B cell (primary cell): ENCODE results near the gene RNASET2. TPM values are rescaled to one million over a fixed set of nuclear protein-coding genes. Genes with fewer than 3 reads are reported as not detected.

ENCODE experiments used
- ATAC-seq: fragments of 200-7000 bp; cut with Tn5 transposase; one replicate; pipeline ENCODE4 v1.10.0; 2021; ENCODE audit warnings: low read depth, mild to moderate bottlenecking, moderate number of reproducible peaks, moderate library complexity
- CTCF ChIA-PET: fragments of 350-600 bp; sonication (Branson Sonifier 250); formaldehyde crosslinking; loops from one replicate; lab custom pipeline; 2021; ENCODE audit warnings: antibody characterized with exemption, inconsistent platforms; lab: Charles Lee
- POLR2A ChIA-PET: fragments of 350-600 bp; sonication (Branson Sonifier 250); formaldehyde crosslinking; loops from one replicate; lab custom pipeline; 2021; ENCODE audit warnings: antibody characterized with exemption; lab: Charles Lee
- DNase-seq: peaks from one replicate; pipeline ENCODE4 v3.0.0; 2013
- H2AFZ ChIP-seq: 2 replicates; pipeline ENCODE4 v1.6.1; 2012; ENCODE audit warnings: mild to moderate bottlenecking, low read depth, low read length; ENCODE audit not compliant: insufficient read depth, poor library complexity, severe bottlenecking
- H3K27ac ChIP-seq, 2 donors: 1 replicate in 1 of 2; 2 replicates in 1 of 2; pipeline ENCODE4 v1.5.1; 2012 to 2013; ENCODE audit warnings: low read length in 2 of 2, mild to moderate bottlenecking in 2 of 2, moderate library complexity in 1 of 2
- H3K27me3 ChIP-seq, 4 experiments: fragments of 200-600 bp in 1 of 4; sonication (generic) in 1 of 4; replicated peaks in 1 of 4; 1 replicate in 2 of 4; 2 replicates in 2 of 4; pipeline versions ENCODE4 v1.6.1 to v1.7.0; 2013 to 2016; ENCODE audit warnings: low read length in 3 of 4, mild to moderate bottlenecking in 2 of 4, mixed read lengths in 1 of 4, moderate library complexity in 1 of 4; ENCODE audit not compliant: insufficient read depth in 4 of 4, control insufficient read depth in 3 of 4; ENCODE audit errors: control extremely low read depth in 1 of 4
- H3K36me3 ChIP-seq, 2 experiments: replicated peaks in 1 of 2; 1 replicate in 1 of 2; 2 replicates in 1 of 2; pipeline versions ENCODE4 v1.6.1 to v1.7.1; 2013; ENCODE audit warnings: low read length in 1 of 2; ENCODE audit not compliant: insufficient read depth in 2 of 2, control insufficient read depth in 1 of 2; ENCODE audit errors: control extremely low read depth in 1 of 2, extremely low read depth in 1 of 2
- H3K4me1 ChIP-seq, 2 donors: fragments of 200-600 bp in 1 of 2; sonication (generic) in 1 of 2; 1 replicate in 1 of 2; 2 replicates in 1 of 2; pipeline versions ENCODE4 v1.5.1 to v1.6.1; 2013 to 2017; ENCODE audit warnings: low read length in 2 of 2; ENCODE audit not compliant: control insufficient read depth in 2 of 2, insufficient read depth in 2 of 2
- H3K4me2 ChIP-seq: replicated peaks from 2 replicates; pipeline ENCODE3; 2012; ENCODE audit warnings: mild to moderate bottlenecking, low read depth, low read length; ENCODE audit not compliant: poor library complexity, severe bottlenecking
- H3K4me3 ChIP-seq, 5 experiments: fragments of 200-600 bp in 1 of 5; sonication (generic) in 1 of 5; 1 replicate in 3 of 5; 2 replicates in 2 of 5; pipeline versions ENCODE4 v1.5.1 to v1.7.0; 2011 to 2016; ENCODE audit warnings: low read length in 4 of 5, mild to moderate bottlenecking in 4 of 5, low read depth in 2 of 5, control low read depth in 1 of 5, moderate library complexity in 1 of 5; ENCODE audit not compliant: insufficient read depth in 1 of 5; ENCODE audit errors: control extremely low read depth in 1 of 5, extremely low read depth in 1 of 5
- H3K79me2 ChIP-seq: fragments of 200-600 bp; sonication (generic); one replicate; pipeline ENCODE4 v1.6.0; 2016; ENCODE audit warnings: low read length; ENCODE audit not compliant: control insufficient read depth, insufficient read depth
- H3K9ac ChIP-seq: fragments of 200-600 bp; sonication (generic); 2 replicates; pipeline ENCODE4 v1.6.1; 2017; ENCODE audit warnings: mild to moderate bottlenecking, low read length, moderate library complexity
- H3K9me3 ChIP-seq, 3 donors: one replicate each; pipeline versions ENCODE4 v1.6.1 to v1.7.1; 2013; ENCODE audit warnings: low read length in 2 of 3; ENCODE audit not compliant: control insufficient read depth in 2 of 3, insufficient read depth in 1 of 3; ENCODE audit errors: control extremely low read depth in 1 of 3
- H4K20me1 ChIP-seq: 2 replicates; pipeline ENCODE4 v1.6.0; 2012; ENCODE audit warnings: mild to moderate bottlenecking, low read length; ENCODE audit not compliant: insufficient read depth, control insufficient read depth, poor library complexity, severe bottlenecking
- H3K27ac Mint-ChIP-seq: one replicate; pipeline ENCODE4 v1.8.0; 2021; ENCODE audit warnings: mixed read lengths
- H3K27me3 Mint-ChIP-seq: one replicate; pipeline ENCODE4 v1.8.0; 2021; ENCODE audit warnings: mixed read lengths
- H3K4me1 Mint-ChIP-seq: one replicate; pipeline ENCODE4 v1.8.0; 2021; ENCODE audit warnings: mixed read lengths
- H3K4me3 Mint-ChIP-seq: one replicate; pipeline ENCODE4 v1.8.0; 2021; ENCODE audit warnings: mixed read lengths
- H3K9me3 Mint-ChIP-seq: one replicate; pipeline ENCODE4 v1.8.0; 2022; ENCODE audit warnings: mixed read lengths; ENCODE audit not compliant: insufficient read depth
- CTCF ChIP-seq: fragments of 200-600 bp; IDR thresholded peaks from one replicate; pipeline ENCODE4 v1.8.0; 2022; ENCODE audit warnings: antibody characterized with exemption, mild to moderate bottlenecking
- EZH2 ChIP-seq: IDR thresholded peaks from 2 replicates; pipeline ENCODE4 v1.6.1; 2012; ENCODE audit warnings: borderline replicate concordance, low read depth, mild to moderate bottlenecking, moderate library complexity, low read length; ENCODE audit not compliant: insufficient read depth, poor library complexity, severe bottlenecking
- WGBS: methylation state at CpG from one replicate; pipeline ENCODE4 v1.1.5; 2013; ENCODE audit warnings: missing lambda C conversion rate; ENCODE audit not compliant: insufficient coverage; 5-methylcytosine and 5-hydroxymethylcytosine counted together
- intact Hi-C: fragments of 100-400 bp; cut with micrococcal nuclease; formaldehyde crosslinking; loops from one replicate; pipeline ENCODE4 v1.10.0; 2022
- polyA plus RNA-seq: library from polyadenylated mRNA; depleted of rRNA; stranded (reverse); fragments of >200 nt; gene quantifications from 2 replicates; pipeline ENCODE4 v1.2.3, GENCODE V29; 2012
- total RNA-seq, 2 donors: library from RNA; stranded (reverse); fragments of 120-200 nt in 1 of 2; gene quantifications; 1 replicate in 1 of 2; 2 replicates in 1 of 2; pipeline versions ENCODE4 v1.2.3 to v1.2.4, GENCODE V29; 2013 to 2022

RNASET2 gene
- total and polyA plus RNA-seq, 2 donors (not counting 1 experiment from before 2014, with no cell fraction given): 293 to 330 TPM

- CTCF ChIA-PET: interaction anchor here (0.8 to 1.5 kb wide), 2 partner anchors 21 to 57 kb away, joined by 3 to 4 read pairs; no protein-coding TSS in a partner anchor
- H3K4me3 Mint-ChIP-seq: peak overlapping the region; percentile 5
- Histone ChIP-seq H3K4me3 (no peak overlapping the region), H2AFZ (no peak overlapping the region), H3K4me2 (no peak overlapping the region), H3K4me1 (peaks cover 27 to 34% of the 10 kb centered on the region in 2 donors), H3K27me3 (no peaks in the 10 kb centered on the region), H3K27ac (peak overlapping the region in 1 of 2 donors; percentile 61), H3K79me2 (peaks cover 69% of the 10 kb centered on the region), H4K20me1 (peaks cover 79% of the 10 kb centered on the region), H3K9me3 (no peaks in the 10 kb centered on the region), H3K9ac (no peak overlapping the region), H3K36me3 (peaks cover 8 to 95% of the 10 kb centered on the region in 2 experiments)
- peaks cover 49% of the 10 kb centered on the region for H3K4me1 Mint-ChIP-seq
- H3K27me3 Mint-ChIP-seq: no peaks in the 10 kb centered on the region
- ATAC-seq (no peak), DNase-seq (no peak)
- peak overlapping the region; percentile 96 for H3K27ac Mint-ChIP-seq
- WGBS: 94% methylated on average over 12 of the region's 14 CpGs
- intact Hi-C loops: no loop called here
- no peaks in the 10 kb centered on the region for H3K9me3 Mint-ChIP-seq
- POLR2A ChIA-PET: interaction anchor here (0.7 kb wide), 1 partner anchor 162 kb away, joined by 4 read pairs; no protein-coding TSS in a partner anchor
- TF ChIP-seq EZH2 (no peak), CTCF (no peak)
These were observed 24.9 kb downstream of the RNASET2 start for GRCh38 chr6:166931426-166931970.

- ChIA-PET POLR2A (no interaction called here), CTCF (interaction anchor here (1.0 to 1.9 kb wide), 3 partner anchors 20 to 211 kb away, joined by 4 to 17 read pairs (median 4); no protein-coding TSS in a partner anchor)
- H3K27ac Mint-ChIP-seq: peak overlapping the region; percentile 96
- 84% methylated on average over 4 of the region's 4 CpGs for WGBS
- H3K4me1 ChIP-seq: peaks cover 21 to 29% of the 10 kb centered on the region in 2 donors
- TF ChIP-seq CTCF (no peak), EZH2 (no peak)
- no peaks in the 10 kb centered on the region for H3K27me3 ChIP-seq
- no peaks in the 10 kb centered on the region for H3K9me3 Mint-ChIP-seq
- peaks cover 46% of the 10 kb centered on the region for H3K4me1 Mint-ChIP-seq
- intact Hi-C loops: no loop called here
- H4K20me1 ChIP-seq: peaks cover 75% of the 10 kb centered on the region
- ATAC-seq (no peak), DNase-seq (no peak)
- H3K36me3 ChIP-seq: peaks cover 8 to 86% of the 10 kb centered on the region in 2 experiments
- peak overlapping the region; percentile 2 to 74 for H3K27ac ChIP-seq
- no peaks in the 10 kb centered on the region for H3K9me3 ChIP-seq
- H3K27me3 Mint-ChIP-seq: no peaks in the 10 kb centered on the region
- H3K4me3 Mint-ChIP-seq: no peak overlapping the region
- H2AFZ ChIP-seq: no peak overlapping the region
- H3K4me2 ChIP-seq: peak overlapping the region; percentile 41
- no peak overlapping the region for H3K4me3 ChIP-seq
- peaks cover 59% of the 10 kb centered on the region for H3K79me2 ChIP-seq
- no peak overlapping the region for H3K9ac ChIP-seq
These were observed 25.9 kb downstream of the RNASET2 start for GRCh38 chr6:166930354-166930891.
